Glomerular endothelial cell (primary cell): ENCODE data around the gene XCL1. TPM values are rescaled to one million over a fixed set of nuclear protein-coding genes. Genes with fewer than 3 reads are reported as not detected.
"Not testable (repeated sequence)": the region's sequence is repeated elsewhere in the genome, so short reads cannot be mapped to it uniquely, and the experiment has no call there.

Source experiments
- DNase-seq: peaks from one replicate; pipeline ENCODE4 v3.0.0-alpha.2; 2011; ENCODE audit warnings: low read depth, low spot score; ENCODE audit errors: extremely low read depth
- total RNA-seq: library from RNA; depleted of rRNA; stranded (reverse); fragments of >200 nt; gene quantifications from 2 replicates; pipeline ENCODE4 v1.2.3, GENCODE V29; 2015

Gene XCL1
- total RNA-seq, 1 donor from 2014 or later = not detected

DNA sequence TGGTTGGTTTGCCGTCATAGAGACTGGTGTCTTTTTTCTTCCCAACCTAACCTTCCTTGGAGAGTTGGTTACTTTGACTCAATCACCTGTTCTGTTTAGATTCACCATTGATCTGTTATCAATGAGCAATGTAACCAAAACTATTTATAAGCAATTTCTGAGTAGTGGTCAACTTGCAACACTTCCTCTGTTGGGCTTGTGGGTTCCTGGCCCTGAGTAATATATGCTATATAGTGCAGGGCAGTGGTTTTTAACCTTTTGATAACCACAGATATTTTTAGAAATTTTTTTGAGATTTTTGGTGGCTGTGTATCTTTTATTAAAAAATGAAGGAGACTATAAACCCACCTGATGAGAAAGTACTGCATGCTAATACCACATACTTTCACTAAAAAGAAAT is 9.4 kb upstream of the XCL1 start:
- DNase-seq = no peak

GRCh38 chr1:168567568-168567967 is 8.8 kb upstream of the XCL1 start:
- DNase-seq = no peak

- DNase-seq = no peak
Measured at GRCh38 chr1:168568346-168568745, 8.1 kb upstream of the XCL1 start.

DNA sequence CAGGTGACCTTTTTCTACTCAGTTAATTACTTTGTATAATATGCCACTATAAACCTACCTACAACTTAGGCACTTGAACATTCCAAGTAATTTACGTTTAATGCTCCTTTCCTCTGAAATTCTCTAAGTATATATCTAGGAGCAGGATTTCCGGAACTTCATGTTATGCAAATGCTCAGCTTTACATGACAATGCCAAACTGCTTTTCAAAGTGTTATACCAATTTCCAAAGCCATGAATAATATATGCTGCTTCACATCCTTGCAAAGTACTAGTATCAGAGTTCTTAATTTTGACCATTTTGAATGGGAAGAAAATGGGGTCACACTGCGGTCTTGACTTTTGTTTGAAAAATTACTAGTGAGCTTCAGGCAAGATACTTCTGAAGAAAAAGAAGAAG is 5.8 kb upstream of the XCL1 start:
- DNase-seq = no peak

- no peak for DNase-seq
Measured at GRCh38 chr1:168572633-168573032, 3.8 kb upstream of the XCL1 start.

- DNase-seq = not testable (repeated sequence)
Measured at GRCh38 chr1:168574234-168574633, 2.2 kb upstream of the XCL1 start.

DNA sequence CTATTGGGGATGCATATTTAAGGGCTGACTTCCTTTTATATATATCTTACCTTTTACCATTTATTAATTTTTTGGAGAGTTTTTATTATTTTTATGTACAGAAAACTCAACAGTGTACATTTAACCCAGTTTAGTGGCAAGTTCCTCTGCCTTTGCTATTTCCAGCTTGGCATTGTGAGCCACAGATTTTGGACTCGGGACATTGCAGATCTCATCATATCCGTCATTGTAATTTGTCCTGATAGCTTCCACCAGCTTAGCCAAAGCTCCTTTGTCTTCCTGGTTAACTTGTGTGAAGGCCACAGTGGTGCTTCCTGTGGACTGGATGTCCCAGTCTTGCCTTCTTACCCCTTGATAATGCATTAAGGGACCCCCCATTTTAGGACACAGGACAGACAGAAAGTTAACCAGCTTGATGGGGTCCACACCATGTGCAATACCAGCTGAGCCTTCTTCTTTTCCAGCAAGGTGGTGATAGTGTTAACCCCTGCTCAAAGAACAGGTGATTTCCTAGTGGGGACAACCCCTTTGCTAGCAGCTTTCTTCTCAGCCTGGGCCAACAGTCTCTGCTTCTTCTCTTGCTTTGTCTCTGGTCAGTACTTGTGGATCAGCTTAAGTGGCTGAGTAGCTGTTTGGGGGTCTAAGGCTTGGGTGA is 2.3 kb downstream of the XCL1 start:
- not testable (repeated sequence) for DNase-seq

DNA sequence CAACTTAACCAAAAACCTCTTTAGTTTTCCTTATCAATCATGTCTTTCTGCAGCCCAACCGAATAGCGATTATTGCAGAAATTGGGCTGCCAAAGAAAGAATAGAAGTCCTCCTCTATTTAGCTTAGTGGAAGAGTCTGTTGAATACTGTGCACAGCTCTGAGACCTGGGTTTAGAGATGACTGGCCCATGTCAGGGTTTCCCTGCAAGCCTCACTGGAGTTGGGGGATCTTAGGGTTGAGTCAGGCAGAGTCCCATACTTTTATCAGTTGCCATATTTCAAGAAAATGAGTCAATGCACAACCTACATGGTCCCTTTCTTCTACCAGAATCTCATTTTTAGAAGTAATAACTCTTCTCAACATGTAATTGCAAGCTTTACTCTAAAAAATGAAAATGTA is 3.9 kb downstream of the XCL1 start:
- not testable (repeated sequence) for DNase-seq

DNA sequence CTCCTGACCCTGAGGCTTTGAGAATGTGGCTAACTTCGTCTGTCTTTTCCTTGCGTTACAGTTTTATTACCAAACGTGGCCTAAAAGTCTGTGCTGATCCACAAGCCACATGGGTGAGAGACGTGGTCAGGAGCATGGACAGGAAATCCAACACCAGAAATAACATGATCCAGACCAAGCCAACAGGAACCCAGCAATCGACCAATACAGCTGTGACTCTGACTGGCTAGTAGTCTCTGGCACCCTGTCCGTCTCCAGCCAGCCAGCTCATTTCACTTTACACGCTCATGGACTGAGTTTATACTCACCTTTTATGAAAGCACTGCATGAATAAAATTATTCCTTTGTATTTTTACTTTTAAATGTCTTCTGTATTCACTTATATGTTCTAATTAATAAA is 4.6 kb downstream of the XCL1 start:
- not testable (repeated sequence) for DNase-seq

DNA sequence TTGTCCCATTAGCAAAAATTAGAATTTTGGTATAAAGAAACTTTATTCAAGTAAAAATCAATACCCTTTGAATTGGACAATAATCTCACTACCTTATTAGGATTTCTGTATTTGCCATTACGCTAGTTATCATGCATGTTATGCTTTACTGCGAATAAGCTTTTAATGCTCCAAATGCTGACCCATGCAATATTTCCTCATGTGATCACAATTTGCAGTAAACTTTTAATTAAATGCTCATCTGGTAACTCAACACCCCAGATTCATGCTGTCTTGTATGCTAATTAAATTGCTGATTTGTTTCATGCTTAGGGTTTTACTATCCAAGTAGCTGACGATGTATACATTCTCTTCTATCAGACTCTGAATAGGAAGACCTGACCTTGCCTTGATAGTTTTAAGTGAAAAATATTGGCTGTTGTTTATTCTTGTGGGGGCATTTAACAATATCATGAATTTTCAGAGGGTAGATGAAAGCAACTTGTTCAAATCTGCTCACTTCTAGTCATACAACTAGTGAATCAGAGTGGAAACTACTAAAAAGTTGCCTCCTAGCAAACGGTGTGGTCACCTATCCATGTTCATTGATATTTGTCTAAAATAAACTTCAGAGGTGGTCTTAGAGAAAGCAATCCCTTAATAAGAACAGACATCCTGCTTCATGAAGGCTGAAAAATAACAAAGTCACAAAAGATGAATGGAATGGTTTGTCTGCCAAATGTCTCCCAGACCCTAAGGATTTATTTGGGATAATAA is 5.6 kb downstream of the XCL1 start:
- DNase-seq = no peak

- DNase-seq = no peak
Measured at GRCh38 chr1:168582688-168583336, 6.4 kb downstream of the XCL1 start.

DNA sequence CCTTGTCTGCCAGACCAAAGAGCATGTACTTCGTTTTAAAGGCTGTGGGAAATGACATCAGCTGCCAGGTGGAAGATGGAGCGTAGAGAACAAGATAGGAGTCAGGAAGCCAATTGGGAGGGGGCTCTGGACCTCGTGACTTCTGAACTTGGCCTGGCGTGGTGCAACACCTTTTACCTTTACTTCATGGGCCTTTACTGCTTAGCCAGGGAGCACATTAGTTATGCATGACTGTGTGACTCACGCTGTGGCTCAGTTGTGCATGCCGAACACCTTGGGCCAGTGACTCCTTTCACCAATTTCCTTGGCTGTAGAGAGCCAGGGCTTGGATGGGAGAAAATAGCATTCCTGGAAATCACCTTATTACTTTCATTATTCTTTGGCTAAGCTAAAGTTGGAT is 7.2 kb downstream of the XCL1 start:
- no peak for DNase-seq

DNA sequence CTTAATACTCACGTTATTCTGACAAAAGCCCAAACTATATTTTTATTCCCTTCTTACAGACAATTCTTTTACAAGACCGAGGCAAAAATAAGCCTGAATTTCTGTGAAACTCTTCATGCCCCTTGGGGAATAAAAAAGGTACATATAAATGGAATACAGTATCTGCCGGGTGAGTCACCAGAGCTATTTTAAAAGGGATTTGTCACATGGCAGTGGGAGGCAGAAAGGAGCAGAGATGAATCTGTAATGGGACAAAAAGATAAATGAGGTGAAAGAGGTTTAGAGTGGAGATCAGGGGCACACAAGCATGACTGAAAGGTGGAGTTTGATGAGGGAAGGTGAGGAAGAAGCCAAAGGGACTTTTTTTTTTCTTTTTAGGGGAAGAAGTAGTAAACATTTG is 8.8 kb downstream of the XCL1 start:
- DNase-seq = no peak

DNA sequence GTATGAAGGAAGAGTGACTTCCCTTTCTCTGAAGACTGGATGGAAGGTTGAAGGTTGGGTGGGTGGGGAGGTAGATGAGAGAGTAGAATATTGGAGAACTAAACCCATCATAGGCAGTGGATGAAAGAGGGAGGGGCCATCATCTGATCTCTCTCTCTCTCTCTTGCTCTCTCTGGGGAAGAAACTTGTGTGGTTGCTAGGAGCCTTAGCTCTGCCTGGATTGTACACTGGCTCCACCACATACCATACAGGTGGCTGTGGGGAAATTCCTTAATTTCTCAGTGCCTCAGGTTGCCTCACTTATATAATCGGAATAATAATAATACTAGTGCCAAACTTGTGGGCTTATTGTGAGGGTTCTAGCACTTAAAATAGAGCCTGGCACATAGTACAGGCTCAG is 9.5 kb downstream of the XCL1 start:
- no peak for DNase-seq

GRCh38 chr1:168589167-168589566 is 12.8 kb downstream of the XCL1 start:
- no peak for DNase-seq

GRCh38 chr1:168591066-168591465 is 14.7 kb downstream of the XCL1 start:
- no peak for DNase-seq

DNA sequence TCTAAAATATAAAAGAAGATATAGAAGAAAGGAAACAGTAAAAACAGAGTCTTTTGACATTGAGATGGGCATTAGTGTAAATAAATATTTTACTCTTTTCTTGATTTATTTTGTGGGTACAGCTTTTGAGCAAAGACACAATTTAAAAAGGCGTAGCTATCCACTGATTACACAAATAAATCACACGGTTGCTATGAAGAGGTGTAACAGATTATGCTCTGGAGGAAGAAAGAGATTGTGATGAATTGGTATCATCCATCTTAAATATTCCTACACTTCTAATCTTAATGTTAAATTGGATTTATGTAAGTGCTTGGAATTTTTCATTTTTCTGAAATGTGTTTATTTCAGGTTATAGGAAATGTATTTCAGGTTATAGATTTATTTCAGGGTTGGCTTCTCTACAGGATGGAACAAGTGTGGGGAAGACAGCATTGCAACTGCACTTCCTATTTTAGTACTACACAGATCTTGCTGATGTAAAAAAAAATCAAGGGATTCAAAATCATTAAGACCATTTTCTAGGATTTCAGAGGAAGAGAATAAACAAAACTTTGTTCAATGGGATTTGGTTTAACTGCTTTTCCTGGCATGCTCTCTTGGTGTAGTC is 15.3 kb downstream of the XCL1 start:
- no peak for DNase-seq

DNA sequence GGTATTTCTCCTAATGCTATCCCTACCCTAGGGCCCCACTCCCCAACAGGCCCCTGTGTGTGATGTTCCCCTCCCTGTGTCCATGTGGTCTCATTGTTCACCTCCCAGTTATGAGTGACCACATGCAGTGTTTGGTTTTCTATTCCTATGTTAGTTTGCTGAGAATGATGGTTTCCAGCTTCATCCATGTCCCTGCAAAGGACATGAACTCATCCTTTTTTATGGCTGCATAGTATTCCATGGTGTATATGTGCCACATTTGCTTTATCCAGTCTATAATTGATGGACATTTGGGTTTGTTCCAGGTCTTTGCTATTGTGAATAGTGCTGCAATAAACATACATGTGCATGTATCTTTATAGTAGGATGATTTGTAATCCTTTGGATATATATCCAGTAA is 19.0 kb downstream of the XCL1 start:
- DNase-seq = not testable (repeated sequence)

GRCh38 chr1:168598125-168598524 is 21.7 kb downstream of the XCL1 start:
- DNase-seq = no peak

DNA sequence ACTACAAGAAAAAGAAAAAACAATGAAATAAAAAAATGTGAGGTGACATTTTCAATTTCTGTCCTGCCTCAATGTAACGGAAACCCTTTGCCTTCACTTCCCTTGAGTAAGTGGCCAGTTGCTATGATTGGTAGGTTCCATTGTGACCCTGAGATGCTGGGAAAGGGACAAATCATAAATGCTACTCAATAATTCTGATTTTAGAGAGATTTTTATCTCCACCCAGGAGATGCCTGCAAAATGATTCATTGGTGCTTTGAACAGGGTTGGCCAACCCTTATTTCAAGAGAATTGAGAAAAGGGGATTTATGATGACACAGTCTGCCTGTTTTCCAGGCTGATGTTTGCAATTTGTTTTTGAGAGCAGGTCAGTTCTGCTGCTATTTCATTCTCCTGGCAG is 22.5 kb downstream of the XCL1 start:
- no peak for DNase-seq

- DNase-seq = no peak
Measured at GRCh38 chr1:168599641-168600040, 23.2 kb downstream of the XCL1 start.

- no peak for DNase-seq
Measured at GRCh38 chr1:168601051-168601450, 24.6 kb downstream of the XCL1 start.
